Measurements from ENCODE around the gene ADAMTS7.

Gene ADAMTS7

DNA sequence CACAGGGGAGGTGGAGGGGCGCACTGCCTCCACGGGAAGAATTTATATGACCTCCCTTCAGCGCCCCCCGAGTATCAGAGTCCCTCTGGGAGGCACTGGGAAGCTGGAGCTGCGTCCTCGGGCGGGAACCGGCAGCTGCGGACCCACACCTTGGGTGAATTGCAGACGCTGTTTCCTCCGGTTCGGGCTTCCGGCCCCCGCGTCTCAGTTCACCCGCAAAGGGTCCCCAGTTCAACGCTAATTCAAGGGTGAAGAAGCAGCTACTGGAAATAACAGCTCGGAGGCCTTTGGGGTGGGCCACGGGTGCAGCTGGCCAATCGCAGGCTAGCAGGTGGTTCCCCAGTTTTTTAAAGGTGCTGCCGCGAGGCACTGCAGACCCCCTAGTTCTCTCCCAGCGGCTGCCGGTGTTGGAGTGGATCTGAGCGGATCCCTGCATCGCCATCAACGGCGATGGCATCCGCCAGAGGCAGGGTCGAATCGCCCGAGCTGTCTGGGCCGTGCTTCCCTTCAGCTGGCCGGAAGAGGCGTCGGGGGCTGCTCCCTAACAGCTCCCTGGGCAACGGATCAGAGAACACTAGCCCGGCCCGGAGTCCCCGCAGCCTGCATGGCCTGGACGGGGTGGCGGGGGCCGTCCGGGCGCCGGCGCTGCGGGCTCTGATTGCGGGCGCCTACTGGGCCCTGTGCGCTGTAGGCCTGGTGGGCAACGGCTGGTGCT, 19.4 kb upstream of the ADAMTS7 start:
- H3K27me3 ChIP-seq (ENCODE audit: control insufficient read depth, insufficient read depth, low read length, poor library complexity, severe bottlenecking) = no peaks in the 10 kb centered on the region
- 90% methylated on average over 52 of the region's 52 CpGs for WGBS, 2 experiments
- H3K36me3 ChIP-seq (ENCODE audit: control insufficient read depth, insufficient read depth, low read length) = no peaks in the 10 kb centered on the region
- no peaks in the 10 kb centered on the region for H3K9me3 ChIP-seq (ENCODE audit: control insufficient read depth, low read length)
- H3K4me1 ChIP-seq (ENCODE audit: control insufficient read depth, insufficient read depth, low read length) = no peaks in the 10 kb centered on the region
- no peak overlapping the region for H3K27ac ChIP-seq (ENCODE audit: insufficient read depth, low read depth, low read length, poor library complexity, severe bottlenecking)
- H3K4me3 ChIP-seq (ENCODE audit: insufficient read depth, low read depth, low read length) = no peak overlapping the region

- 90 to 94% methylated on average over 2 of the region's 2 CpGs for WGBS, 2 experiments
- H3K4me1 ChIP-seq (ENCODE audit: control insufficient read depth, insufficient read depth, low read length) = no peaks in the 10 kb centered on the region
- H3K9me3 ChIP-seq (ENCODE audit: control insufficient read depth, low read length) = no peaks in the 10 kb centered on the region
- no peak overlapping the region for H3K27ac ChIP-seq (ENCODE audit: insufficient read depth, low read depth, low read length, poor library complexity, severe bottlenecking)
- no peaks in the 10 kb centered on the region for H3K36me3 ChIP-seq (ENCODE audit: control insufficient read depth, insufficient read depth, low read length)
- H3K4me3 ChIP-seq (ENCODE audit: insufficient read depth, low read depth, low read length) = no peak overlapping the region
- no peaks in the 10 kb centered on the region for H3K27me3 ChIP-seq (ENCODE audit: control insufficient read depth, insufficient read depth, low read length, poor library complexity, severe bottlenecking)
Observed at GRCh38 chr15:78828920-78829319, 17.7 kb upstream of the ADAMTS7 start.

- 44 to 47% methylated on average over 2 of the region's 3 CpGs for WGBS, 2 experiments
- no peaks in the 10 kb centered on the region for H3K4me1 ChIP-seq (ENCODE audit: control insufficient read depth, insufficient read depth, low read length)
- no peaks in the 10 kb centered on the region for H3K27me3 ChIP-seq (ENCODE audit: control insufficient read depth, insufficient read depth, low read length, poor library complexity, severe bottlenecking)
- H3K4me3 ChIP-seq (ENCODE audit: insufficient read depth, low read depth, low read length) = no peak overlapping the region
- no peak overlapping the region for H3K27ac ChIP-seq (ENCODE audit: insufficient read depth, low read depth, low read length, poor library complexity, severe bottlenecking)
- H3K36me3 ChIP-seq (ENCODE audit: control insufficient read depth, insufficient read depth, low read length) = no peaks in the 10 kb centered on the region
- no peaks in the 10 kb centered on the region for H3K9me3 ChIP-seq (ENCODE audit: control insufficient read depth, low read length)
Observed at GRCh38 chr15:78822514-78822913, 11.2 kb upstream of the ADAMTS7 start.

DNA sequence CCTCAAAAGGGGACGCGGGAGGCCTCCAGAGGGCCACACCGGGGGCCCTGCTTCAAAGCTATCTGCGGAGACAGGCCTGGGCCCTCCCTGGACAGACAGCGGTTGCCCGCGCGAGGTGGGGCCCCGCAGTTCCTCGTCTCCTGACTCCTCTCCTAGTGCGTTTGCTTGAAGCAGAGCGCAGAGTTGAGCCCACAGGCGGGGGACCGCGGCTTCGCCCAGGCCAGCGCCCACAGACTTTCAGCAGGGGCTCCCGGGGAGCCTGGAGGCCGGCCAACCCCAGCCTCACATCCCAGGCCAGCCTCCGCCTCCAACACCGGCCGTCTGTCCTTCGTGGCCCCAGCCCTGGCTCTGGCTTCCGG, 540 bp upstream of the ADAMTS7 start:
- WGBS, 2 experiments = 74 to 81% methylated on average over 24 of the region's 24 CpGs
- Histone ChIP-seq H3K9me3 (ENCODE audit: control insufficient read depth, low read length) (no peaks in the 10 kb centered on the region), H3K27me3 (ENCODE audit: control insufficient read depth, insufficient read depth, low read length, poor library complexity, severe bottlenecking) (peaks cover 13% of the 10 kb centered on the region), H3K4me1 (ENCODE audit: control insufficient read depth, insufficient read depth, low read length) (peaks cover 7% of the 10 kb centered on the region), H3K4me3 (ENCODE audit: insufficient read depth, low read depth, low read length) (peak overlapping the region; percentile 75), H3K27ac (ENCODE audit: insufficient read depth, low read depth, low read length, poor library complexity, severe bottlenecking) (no peak overlapping the region), H3K36me3 (ENCODE audit: control insufficient read depth, insufficient read depth, low read length) (no peaks in the 10 kb centered on the region)

DNA sequence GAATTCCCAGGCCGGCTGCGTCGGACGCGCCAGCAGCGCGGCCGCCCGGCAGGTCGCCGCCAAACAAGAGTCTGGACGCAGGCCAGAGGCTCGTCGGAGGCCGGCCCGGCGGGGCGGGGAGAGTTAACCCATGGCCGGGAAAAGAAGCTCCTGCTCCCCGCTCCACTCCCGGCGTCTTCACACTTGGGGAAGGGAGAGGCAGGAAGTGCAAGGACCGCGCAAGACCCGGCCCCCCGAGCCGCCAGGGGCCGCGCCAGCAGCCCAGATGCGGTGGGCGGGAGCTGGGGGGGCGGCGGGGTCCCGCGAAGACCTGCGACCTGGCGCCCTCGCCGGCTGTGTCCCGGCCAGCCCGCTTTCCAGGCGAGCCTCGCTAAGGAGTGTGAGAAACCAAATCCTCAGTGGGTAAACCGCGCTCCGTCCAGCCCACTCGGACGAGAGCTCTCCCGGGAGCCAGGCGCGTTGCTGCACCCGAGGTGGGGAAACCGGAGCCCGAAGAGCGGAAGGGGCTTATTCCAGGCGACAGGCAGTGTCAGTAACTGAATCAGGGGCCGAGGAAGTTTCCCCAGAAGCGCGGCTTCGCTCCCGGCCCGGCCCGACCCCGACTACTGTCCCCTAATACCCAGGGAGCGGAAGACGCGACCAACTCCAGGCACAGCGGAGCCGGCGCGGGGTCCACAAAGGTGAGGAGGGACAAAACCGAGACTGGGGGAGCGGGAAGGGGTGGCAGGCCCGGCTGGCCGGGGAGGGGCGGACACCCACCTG, 721 bp downstream of the ADAMTS7 start:
- peaks cover 13% of the 10 kb centered on the region for H3K27me3 ChIP-seq (ENCODE audit: control insufficient read depth, insufficient read depth, low read length, poor library complexity, severe bottlenecking)
- no peaks in the 10 kb centered on the region for H3K9me3 ChIP-seq (ENCODE audit: control insufficient read depth, low read length)
- H3K4me1 ChIP-seq (ENCODE audit: control insufficient read depth, insufficient read depth, low read length) = peaks cover 7% of the 10 kb centered on the region
- no peaks in the 10 kb centered on the region for H3K36me3 ChIP-seq (ENCODE audit: control insufficient read depth, insufficient read depth, low read length)
- 0 to 1% methylated on average over 76 of the region's 76 CpGs for WGBS, 2 experiments
- peak overlapping the region; percentile 75 for H3K4me3 ChIP-seq (ENCODE audit: insufficient read depth, low read depth, low read length)
- H3K27ac ChIP-seq (ENCODE audit: insufficient read depth, low read depth, low read length, poor library complexity, severe bottlenecking) = peak overlapping the region; percentile 80

- peaks cover 12% of the 10 kb centered on the region for H3K4me1 ChIP-seq (ENCODE audit: control insufficient read depth, insufficient read depth, low read length)
- WGBS, 2 experiments = 15 to 16% methylated on average over 11 of the region's 11 CpGs
- H3K27me3 ChIP-seq (ENCODE audit: control insufficient read depth, insufficient read depth, low read length, poor library complexity, severe bottlenecking) = peaks cover 13% of the 10 kb centered on the region
- H3K9me3 ChIP-seq (ENCODE audit: control insufficient read depth, low read length) = no peaks in the 10 kb centered on the region
- no peak overlapping the region for H3K27ac ChIP-seq (ENCODE audit: insufficient read depth, low read depth, low read length, poor library complexity, severe bottlenecking)
- H3K36me3 ChIP-seq (ENCODE audit: control insufficient read depth, insufficient read depth, low read length) = no peaks in the 10 kb centered on the region
- H3K4me3 ChIP-seq (ENCODE audit: insufficient read depth, low read depth, low read length) = peak overlapping the region; percentile 75
Observed at GRCh38 chr15:78810003-78810361, 1.3 kb downstream of the ADAMTS7 start.

- no peak overlapping the region for H3K4me3 ChIP-seq (ENCODE audit: insufficient read depth, low read depth, low read length)
- H3K27me3 ChIP-seq (ENCODE audit: control insufficient read depth, insufficient read depth, low read length, poor library complexity, severe bottlenecking) = peaks cover 13% of the 10 kb centered on the region
- WGBS, 2 experiments = 28 to 32% methylated on average over 2 of the region's 2 CpGs
- no peaks in the 10 kb centered on the region for H3K9me3 ChIP-seq (ENCODE audit: control insufficient read depth, low read length)
- H3K27ac ChIP-seq (ENCODE audit: insufficient read depth, low read depth, low read length, poor library complexity, severe bottlenecking) = no peak overlapping the region
- H3K4me1 ChIP-seq (ENCODE audit: control insufficient read depth, insufficient read depth, low read length) = peaks cover 22% of the 10 kb centered on the region
- no peaks in the 10 kb centered on the region for H3K36me3 ChIP-seq (ENCODE audit: control insufficient read depth, insufficient read depth, low read length)
Observed at GRCh38 chr15:78808550-78808949, 2.7 kb downstream of the ADAMTS7 start.

DNA sequence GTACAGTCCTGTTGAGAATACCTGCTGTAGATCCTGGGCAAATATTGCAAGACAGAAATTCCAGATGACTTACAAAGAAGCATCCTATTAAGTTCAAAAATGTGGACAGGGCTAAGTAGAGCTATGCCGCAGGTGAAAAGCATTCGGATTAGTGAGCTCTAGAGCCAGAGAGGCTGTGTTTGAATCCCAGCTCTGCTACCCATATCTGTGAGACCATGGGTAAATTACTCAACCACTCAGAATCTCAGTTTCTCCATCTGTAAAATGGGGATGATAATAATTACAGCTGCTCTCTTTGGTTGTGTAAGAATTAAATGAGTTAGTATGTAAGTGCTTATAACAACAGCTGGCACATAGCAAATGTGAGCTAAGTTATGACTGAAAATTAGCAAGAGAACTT, 3.9 kb downstream of the ADAMTS7 start:
- H3K4me1 ChIP-seq (ENCODE audit: control insufficient read depth, insufficient read depth, low read length) = peaks cover 22% of the 10 kb centered on the region
- no peak overlapping the region for H3K27ac ChIP-seq (ENCODE audit: insufficient read depth, low read depth, low read length, poor library complexity, severe bottlenecking)
- 92 to 100% methylated on average over 2 of the region's 2 CpGs for WGBS, 2 experiments
- peaks cover 13% of the 10 kb centered on the region for H3K27me3 ChIP-seq (ENCODE audit: control insufficient read depth, insufficient read depth, low read length, poor library complexity, severe bottlenecking)
- no peaks in the 10 kb centered on the region for H3K36me3 ChIP-seq (ENCODE audit: control insufficient read depth, insufficient read depth, low read length)
- H3K4me3 ChIP-seq (ENCODE audit: insufficient read depth, low read depth, low read length) = no peak overlapping the region
- H3K9me3 ChIP-seq (ENCODE audit: control insufficient read depth, low read length) = no peaks in the 10 kb centered on the region

DNA sequence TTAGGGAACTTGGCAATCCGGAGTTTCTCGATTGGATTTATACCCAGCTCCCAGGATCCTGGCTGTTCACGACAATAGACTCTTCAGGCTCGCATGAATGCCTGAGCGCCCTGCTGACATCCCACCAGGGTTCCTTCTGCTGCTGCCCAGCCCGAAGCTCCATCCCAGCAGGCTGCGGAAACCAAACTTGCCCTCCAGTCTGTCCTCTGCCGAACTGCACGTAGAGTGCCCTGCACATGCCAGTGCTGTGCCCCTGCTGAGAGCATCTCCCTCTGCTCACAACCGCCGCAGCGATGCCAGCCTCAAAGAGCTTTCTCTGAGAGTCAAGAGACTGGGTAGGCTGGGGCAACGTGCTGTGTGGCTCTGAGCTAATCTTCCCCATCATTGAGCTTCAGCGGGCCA, 6.9 kb downstream of the ADAMTS7 start:
- peaks cover 16% of the 10 kb centered on the region for H3K4me1 ChIP-seq (ENCODE audit: control insufficient read depth, insufficient read depth, low read length)
- H3K9me3 ChIP-seq (ENCODE audit: control insufficient read depth, low read length) = no peaks in the 10 kb centered on the region
- no peak overlapping the region for H3K4me3 ChIP-seq (ENCODE audit: insufficient read depth, low read depth, low read length)
- peaks cover 5% of the 10 kb centered on the region for H3K27me3 ChIP-seq (ENCODE audit: control insufficient read depth, insufficient read depth, low read length, poor library complexity, severe bottlenecking)
- no peaks in the 10 kb centered on the region for H3K36me3 ChIP-seq (ENCODE audit: control insufficient read depth, insufficient read depth, low read length)
- H3K27ac ChIP-seq (ENCODE audit: insufficient read depth, low read depth, low read length, poor library complexity, severe bottlenecking) = no peak overlapping the region
- WGBS, 2 experiments = 10 to 11% methylated on average over 14 of the region's 14 CpGs

DNA sequence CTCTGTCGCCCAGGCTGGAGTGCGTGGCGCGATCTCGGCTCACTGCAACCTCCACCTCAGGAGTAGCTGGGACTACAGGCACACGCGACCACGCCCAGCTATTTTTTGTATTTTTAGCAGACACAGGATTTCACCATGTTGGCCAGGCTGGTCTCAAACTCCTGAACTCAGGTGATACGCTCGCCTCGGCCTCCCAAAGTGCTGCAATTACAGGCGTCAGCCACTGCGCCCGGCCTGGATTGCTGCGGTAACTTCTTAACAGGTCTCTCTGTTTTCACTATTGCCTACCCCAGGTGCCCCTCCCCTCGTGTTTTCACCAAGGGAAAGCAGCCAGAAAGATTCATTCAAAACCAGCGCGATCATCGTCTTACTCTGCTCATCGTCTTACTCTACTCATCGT, 10.5 kb downstream of the ADAMTS7 start:
- H3K9me3 ChIP-seq (ENCODE audit: control insufficient read depth, low read length) = no peaks in the 10 kb centered on the region
- H3K36me3 ChIP-seq (ENCODE audit: control insufficient read depth, insufficient read depth, low read length) = peaks cover 13% of the 10 kb centered on the region
- no peaks in the 10 kb centered on the region for H3K27me3 ChIP-seq (ENCODE audit: control insufficient read depth, insufficient read depth, low read length, poor library complexity, severe bottlenecking)
- peaks cover 16% of the 10 kb centered on the region for H3K4me1 ChIP-seq (ENCODE audit: control insufficient read depth, insufficient read depth, low read length)
- WGBS, 2 experiments = 92 to 94% methylated on average over 21 of the region's 21 CpGs
- no peak overlapping the region for H3K4me3 ChIP-seq (ENCODE audit: insufficient read depth, low read depth, low read length)
- no peak overlapping the region for H3K27ac ChIP-seq (ENCODE audit: insufficient read depth, low read depth, low read length, poor library complexity, severe bottlenecking)
